Neural progenitor cell (in vitro differentiated cells): ENCODE data around the gene NDUFA13. TPM values are rescaled to one million over a fixed set of nuclear protein-coding genes. Genes with fewer than 3 reads are reported as not detected.

ENCODE experiments used
- DNase-seq: peaks from one replicate; pipeline ENCODE4 v3.0.0-alpha.2; 2016; ENCODE audit warnings: low spot score
- H2AFZ ChIP-seq: fragments of 200-600 bp; sonication (generic); replicated peaks from 2 replicates; pipeline ENCODE4 v1.6.1; 2016; ENCODE audit warnings: antibody characterized with exemption
- H3F3A ChIP-seq: fragments of 200-600 bp; sonication (generic); 2 replicates; pipeline ENCODE4 v1.6.1; 2016; ENCODE audit warnings: antibody characterized with exemption, low read depth
- H3K27ac ChIP-seq: fragments of 200-600 bp; sonication (generic); 2 replicates; pipeline ENCODE4 v1.5.1; 2016; ENCODE audit warnings: mild to moderate bottlenecking
- H3K27me3 ChIP-seq: fragments of 200-600 bp; sonication (generic); 2 replicates; pipeline ENCODE4 v1.6.1; 2016; ENCODE audit warnings: mild to moderate bottlenecking, moderate library complexity
- H3K36me3 ChIP-seq: fragments of 200-600 bp; sonication (generic); 2 replicates; pipeline ENCODE4 v1.5.1; 2016
- H3K4me1 ChIP-seq: fragments of 200-600 bp; sonication (generic); 2 replicates; pipeline ENCODE4 v1.6.1; 2016; ENCODE audit warnings: mixed run types
- H3K4me2 ChIP-seq: fragments of 200-600 bp; sonication (generic); 2 replicates; pipeline ENCODE4 v1.6.1; 2016
- H3K4me3 ChIP-seq: fragments of 200-600 bp; sonication (generic); 2 replicates; pipeline ENCODE4 v1.5.1; 2016
- H3K79me2 ChIP-seq: fragments of 200-600 bp; sonication (generic); 2 replicates; pipeline ENCODE4 v1.6.1; 2016; ENCODE audit warnings: low read depth
- H3K9ac ChIP-seq: fragments of 200-600 bp; sonication (generic); 2 replicates; pipeline ENCODE4 v1.6.1; 2016
- H3K9me3 ChIP-seq: fragments of 200-600 bp; sonication (generic); 2 replicates; pipeline ENCODE4 v1.5.1; 2016; ENCODE audit warnings: low read depth
- H4K20me1 ChIP-seq: fragments of 200-600 bp; sonication (generic); 2 replicates; pipeline ENCODE4 v1.6.1; 2016; ENCODE audit warnings: low read depth
- H3K27ac Mint-ChIP-seq: 3 replicates; pipeline ENCODE4 v1.8.0; 2021; ENCODE audit warnings: mixed read lengths
- H3K27me3 Mint-ChIP-seq: 2 replicates; pipeline ENCODE4 v1.8.0; 2022; ENCODE audit warnings: low read depth, mild to moderate bottlenecking, inconsistent platforms, moderate library complexity, mixed read lengths; ENCODE audit not compliant: insufficient read depth
- H3K36me3 Mint-ChIP-seq: 3 replicates; pipeline ENCODE4 v1.8.0; 2021; ENCODE audit warnings: mixed read lengths
- H3K4me1 Mint-ChIP-seq: 3 replicates; pipeline ENCODE4 v1.8.0; 2021; ENCODE audit warnings: mixed read lengths
- H3K4me3 Mint-ChIP-seq: 3 replicates; pipeline ENCODE4 v1.8.0; 2021; ENCODE audit warnings: mild to moderate bottlenecking, moderate library complexity, mixed read lengths
- H3K9me3 Mint-ChIP-seq: 3 replicates; pipeline ENCODE4 v1.8.0; 2020; ENCODE audit warnings: mixed read lengths
- CTCF ChIP-seq: fragments of 200-600 bp; sonication (generic); IDR thresholded peaks from 2 replicates; pipeline ENCODE4 v1.5.1; 2017; ENCODE audit warnings: antibody characterized with exemption, mild to moderate bottlenecking
- EZH2 ChIP-seq: fragments of 200-600 bp; sonication (generic); IDR thresholded peaks from 2 replicates; pipeline ENCODE4 v1.6.1; 2017; ENCODE audit warnings: antibody characterized with exemption, mild to moderate bottlenecking, moderate library complexity
- EZH2phosphoT487 ChIP-seq: fragments of 200-600 bp; sonication (generic); IDR thresholded peaks from 2 replicates; pipeline ENCODE4 v1.6.1; 2017; ENCODE audit warnings: antibody characterized with exemption
- total RNA-seq: library from RNA; depleted of rRNA; stranded (reverse); fragments of >200 nt; gene quantifications from 2 replicates; pipeline ENCODE4 v1.2.3, GENCODE V29; 2015; ENCODE audit warnings: low replicate concordance

Gene NDUFA13
- total RNA-seq, 1 donor from 2014 or later: 78.6 TPM

GRCh38 chr19:19552798-19553197, 36.8 kb downstream of the NDUFA13 start:
- no peaks in the 10 kb centered on the region for H3K79me2 ChIP-seq
- H3K4me3 Mint-ChIP-seq: no peak overlapping the region
- peaks cover 4% of the 10 kb centered on the region for H3K4me1 Mint-ChIP-seq
- no peaks in the 10 kb centered on the region for H3K9me3 Mint-ChIP-seq
- H3K4me2 ChIP-seq: no peak overlapping the region
- H3K9me3 ChIP-seq: no peaks in the 10 kb centered on the region
- no peak overlapping the region for H3K27ac Mint-ChIP-seq
- peak; percentile 65 for DNase-seq
- H3K4me3 ChIP-seq: no peak overlapping the region
- H3K27ac ChIP-seq: no peak overlapping the region
- peak overlapping the region; percentile 72 for H2AFZ ChIP-seq
- no peaks in the 10 kb centered on the region for H3K36me3 ChIP-seq
- peaks cover 12% of the 10 kb centered on the region for H3F3A ChIP-seq
- no peaks in the 10 kb centered on the region for H3K36me3 Mint-ChIP-seq
- no peaks in the 10 kb centered on the region for H4K20me1 ChIP-seq
- no peaks in the 10 kb centered on the region for H3K4me1 ChIP-seq
- TF ChIP-seq EZH2phosphoT487: no peak
- peak; percentile 64 for TF ChIP-seq CTCF
- peaks cover 13% of the 10 kb centered on the region for H3K27me3 Mint-ChIP-seq
- no peak overlapping the region for H3K9ac ChIP-seq
- no peaks in the 10 kb centered on the region for H3K27me3 ChIP-seq

GRCh38 chr19:19553670-19554069, 37.6 kb downstream of the NDUFA13 start:
- Histone ChIP-seq H3K27me3 (no peaks in the 10 kb centered on the region), H3K4me3 (no peak overlapping the region), H4K20me1 (no peaks in the 10 kb centered on the region), H3F3A (peaks cover 12% of the 10 kb centered on the region), H3K9ac (no peak overlapping the region), H3K79me2 (no peaks in the 10 kb centered on the region), H2AFZ (peak overlapping the region; percentile 64), H3K9me3 (no peaks in the 10 kb centered on the region), H3K4me2 (no peak overlapping the region), H3K4me1 (no peaks in the 10 kb centered on the region), H3K27ac (no peak overlapping the region), H3K36me3 (no peaks in the 10 kb centered on the region)
- Mint-ChIP-seq H3K4me3 (no peak overlapping the region), H3K27ac (no peak overlapping the region), H3K27me3 (peaks cover 11% of the 10 kb centered on the region), H3K36me3 (no peaks in the 10 kb centered on the region), H3K4me1 (peaks cover 4% of the 10 kb centered on the region), H3K9me3 (no peaks in the 10 kb centered on the region)
- no peak for TF ChIP-seq CTCF
- TF ChIP-seq EZH2: no peak
- TF ChIP-seq EZH2phosphoT487: no peak
- no peak for DNase-seq

- Mint-ChIP-seq H3K27ac (no peak overlapping the region), H3K36me3 (peaks cover 4% of the 10 kb centered on the region), H3K9me3 (no peaks in the 10 kb centered on the region), H3K4me1 (peaks cover 4% of the 10 kb centered on the region), H3K27me3 (peaks cover 11% of the 10 kb centered on the region), H3K4me3 (no peak overlapping the region)
- Histone ChIP-seq H3K4me2 (no peak overlapping the region), H3K36me3 (no peaks in the 10 kb centered on the region), H3K4me1 (no peaks in the 10 kb centered on the region), H3K27me3 (no peaks in the 10 kb centered on the region), H3F3A (peaks cover 12% of the 10 kb centered on the region), H3K79me2 (no peaks in the 10 kb centered on the region), H2AFZ (peak overlapping the region; percentile 64), H3K9me3 (no peaks in the 10 kb centered on the region), H3K27ac (no peak overlapping the region), H3K4me3 (no peak overlapping the region), H3K9ac (no peak overlapping the region), H4K20me1 (no peaks in the 10 kb centered on the region)
- peak; percentile 85 for DNase-seq
- peak; percentile 85 for TF ChIP-seq CTCF
- no peak for TF ChIP-seq EZH2phosphoT487
- TF ChIP-seq EZH2: no peak
Observed at GRCh38 chr19:19554074-19555023, 38.3 kb downstream of the NDUFA13 start.
